Peyer's patch (tissue), 4 donors: ENCODE results near the gene LMO7. TPM values are rescaled to one million over a fixed set of nuclear protein-coding genes. Genes with fewer than 3 reads are reported as not detected.

Experiments
- DNase-seq, 3 donors: peaks; one replicate each; pipeline ENCODE4 v3.0.0-alpha.2; 2017 to 2019
- H3K27ac ChIP-seq, 4 donors: fragments of 200-600 bp; sonication (generic); one replicate each; pipeline ENCODE4 v1.5.1; 2016 to 2019
- H3K27me3 ChIP-seq, 2 donors: fragments of 200-600 bp; sonication (generic); one replicate each; pipeline ENCODE4 v1.5.1; 2019
- H3K36me3 ChIP-seq, 3 donors: fragments of 200-600 bp; sonication (generic); one replicate each; pipeline ENCODE4 v1.5.1; 2016 to 2019
- H3K4me1 ChIP-seq, 4 donors: fragments of 200-600 bp; sonication (generic); one replicate each; pipeline ENCODE4 v1.5.1; 2016 to 2019
- H3K4me3 ChIP-seq, 4 donors: fragments of 200-600 bp; sonication (generic); 1 replicate in 3 of 4; 2 replicates in 1 of 4; pipeline ENCODE4 v1.5.1; 2016 to 2019; ENCODE audit warnings: mild to moderate bottlenecking in 1 of 4
- H3K9me3 ChIP-seq, 4 donors: fragments of 200-600 bp; sonication (generic); one replicate each; pipeline ENCODE4 v1.5.1; 2016 to 2019; ENCODE audit warnings: mild to moderate bottlenecking in 1 of 4
- POLR2A ChIP-seq, 2 donors: fragments of 450-650 bp; IDR thresholded peaks; one replicate each; pipeline ENCODE4 v1.5.1; 2017; ENCODE audit warnings: antibody characterized with exemption in 2 of 2, mild to moderate bottlenecking in 2 of 2, moderate library complexity in 2 of 2
- total RNA-seq, 4 donors: library from RNA; depleted of rRNA; stranded (reverse); fragments of >200 nt; gene quantifications; one replicate each; pipeline ENCODE4 v1.1.0, GENCODE V29; 2016
- TF ChIP-seq, protein P1 (sequence below), 6 experiments: fragments of 450-650 bp in 4 of 6; fragments of 200-600 bp in 2 of 6; sonication (generic) in 1 of 6; IDR thresholded peaks; one replicate each; pipeline ENCODE4 v1.5.1; 2017 to 2019; ENCODE audit warnings: antibody characterized with exemption in 6 of 6, mild to moderate bottlenecking in 3 of 6, moderate library complexity in 1 of 6

Gene LMO7
- total RNA-seq, 4 donors from 2014 or later: 74.3 to 365 (median 327) TPM

DNA sequence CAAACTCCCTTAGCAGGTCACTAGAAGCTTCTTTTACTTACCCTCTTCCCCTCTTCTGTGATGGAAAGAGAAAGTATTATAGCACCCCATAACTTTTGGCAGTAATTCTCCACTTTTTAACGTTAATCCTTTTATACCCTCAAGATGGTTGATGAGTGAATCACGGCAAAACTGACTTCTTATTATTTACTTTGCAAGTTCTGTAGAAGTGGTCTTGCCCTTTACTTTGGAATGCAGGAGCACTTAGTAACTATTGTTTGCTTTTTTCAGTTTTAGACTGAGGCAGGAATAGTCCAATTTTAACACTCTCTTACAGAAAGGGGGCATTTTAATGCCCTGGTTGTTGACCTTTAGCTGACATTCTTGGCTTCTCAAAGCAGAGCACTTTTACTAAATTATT lies 260.1 kb downstream of the LMO7 start:
- Histone ChIP-seq H3K27me3 (no peaks in the 10 kb centered on the region), H3K36me3 (no peaks in the 10 kb centered on the region), H3K4me3 (no peak overlapping the region), H3K9me3 (no peaks in the 10 kb centered on the region), H3K4me1 (no peaks in the 10 kb centered on the region), H3K27ac (no peak overlapping the region)
- TF ChIP-seq POLR2A (IDR thresholded peaks at IDR 0.05): no peak
- TF ChIP-seq, protein P1, sequence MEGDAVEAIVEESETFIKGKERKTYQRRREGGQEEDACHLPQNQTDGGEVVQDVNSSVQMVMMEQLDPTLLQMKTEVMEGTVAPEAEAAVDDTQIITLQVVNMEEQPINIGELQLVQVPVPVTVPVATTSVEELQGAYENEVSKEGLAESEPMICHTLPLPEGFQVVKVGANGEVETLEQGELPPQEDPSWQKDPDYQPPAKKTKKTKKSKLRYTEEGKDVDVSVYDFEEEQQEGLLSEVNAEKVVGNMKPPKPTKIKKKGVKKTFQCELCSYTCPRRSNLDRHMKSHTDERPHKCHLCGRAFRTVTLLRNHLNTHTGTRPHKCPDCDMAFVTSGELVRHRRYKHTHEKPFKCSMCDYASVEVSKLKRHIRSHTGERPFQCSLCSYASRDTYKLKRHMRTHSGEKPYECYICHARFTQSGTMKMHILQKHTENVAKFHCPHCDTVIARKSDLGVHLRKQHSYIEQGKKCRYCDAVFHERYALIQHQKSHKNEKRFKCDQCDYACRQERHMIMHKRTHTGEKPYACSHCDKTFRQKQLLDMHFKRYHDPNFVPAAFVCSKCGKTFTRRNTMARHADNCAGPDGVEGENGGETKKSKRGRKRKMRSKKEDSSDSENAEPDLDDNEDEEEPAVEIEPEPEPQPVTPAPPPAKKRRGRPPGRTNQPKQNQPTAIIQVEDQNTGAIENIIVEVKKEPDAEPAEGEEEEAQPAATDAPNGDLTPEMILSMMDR (IDR thresholded peaks at IDR 0.05): no peak
- DNase-seq: no peak

DNA sequence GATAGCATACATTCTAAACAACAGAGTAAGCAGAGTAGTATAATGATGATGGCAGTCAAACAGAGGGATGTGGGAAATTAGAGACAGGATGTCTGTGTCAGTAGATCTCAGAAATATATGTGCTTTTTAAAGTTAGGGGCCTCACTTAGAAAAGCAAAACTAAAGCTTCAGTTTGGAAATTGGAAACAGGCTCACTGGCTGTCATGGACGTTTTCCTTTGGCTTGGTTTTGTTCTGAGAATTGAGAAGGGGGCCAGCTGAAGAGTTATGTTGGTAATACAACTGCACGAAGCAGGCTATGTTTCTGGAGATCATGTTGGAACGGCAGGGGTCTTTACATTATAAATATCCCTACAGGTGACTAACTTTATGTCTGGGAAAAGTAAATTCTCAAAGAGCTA lies 261.3 kb downstream of the LMO7 start:
- no peaks in the 10 kb centered on the region for H3K27me3 ChIP-seq
- H3K9me3 ChIP-seq: no peaks in the 10 kb centered on the region
- DNase-seq: no peak
- H3K27ac ChIP-seq: no peak overlapping the region
- H3K4me3 ChIP-seq: no peak overlapping the region
- TF ChIP-seq, protein P1 (IDR thresholded peaks at IDR 0.05): no peak
- TF ChIP-seq POLR2A (IDR thresholded peaks at IDR 0.05): no peak
- H3K4me1 ChIP-seq: no peaks in the 10 kb centered on the region
- H3K36me3 ChIP-seq: no peaks in the 10 kb centered on the region

DNA sequence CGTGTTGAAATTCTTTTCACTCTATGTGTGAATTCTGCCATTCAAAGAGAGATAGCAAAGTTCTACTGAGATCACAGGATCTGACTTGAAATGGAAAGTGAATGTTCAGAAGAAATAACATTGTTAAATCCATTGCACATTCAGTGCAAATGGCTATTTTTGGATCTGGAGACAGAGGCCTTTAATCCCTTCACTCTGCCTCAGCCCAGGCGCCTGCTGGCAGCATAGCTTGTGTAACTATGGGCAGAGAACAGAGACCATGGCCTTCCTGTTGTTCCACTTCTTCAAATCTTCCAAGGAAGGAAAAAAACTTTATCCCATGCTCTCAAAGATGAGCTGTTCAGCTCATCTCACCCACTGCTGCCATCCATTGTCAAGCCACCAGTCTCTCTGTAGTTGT lies 265.4 kb downstream of the LMO7 start:
- H3K27ac ChIP-seq: no peak overlapping the region
- no peaks in the 10 kb centered on the region for H3K9me3 ChIP-seq
- H3K36me3 ChIP-seq: no peaks in the 10 kb centered on the region
- H3K4me1 ChIP-seq: no peaks in the 10 kb centered on the region
- TF ChIP-seq POLR2A (IDR thresholded peaks at IDR 0.05): no peak
- TF ChIP-seq, protein P1 (IDR thresholded peaks at IDR 0.05): no peak
- no peak overlapping the region for H3K4me3 ChIP-seq
- DNase-seq: no peak
- H3K27me3 ChIP-seq: no peaks in the 10 kb centered on the region

DNA sequence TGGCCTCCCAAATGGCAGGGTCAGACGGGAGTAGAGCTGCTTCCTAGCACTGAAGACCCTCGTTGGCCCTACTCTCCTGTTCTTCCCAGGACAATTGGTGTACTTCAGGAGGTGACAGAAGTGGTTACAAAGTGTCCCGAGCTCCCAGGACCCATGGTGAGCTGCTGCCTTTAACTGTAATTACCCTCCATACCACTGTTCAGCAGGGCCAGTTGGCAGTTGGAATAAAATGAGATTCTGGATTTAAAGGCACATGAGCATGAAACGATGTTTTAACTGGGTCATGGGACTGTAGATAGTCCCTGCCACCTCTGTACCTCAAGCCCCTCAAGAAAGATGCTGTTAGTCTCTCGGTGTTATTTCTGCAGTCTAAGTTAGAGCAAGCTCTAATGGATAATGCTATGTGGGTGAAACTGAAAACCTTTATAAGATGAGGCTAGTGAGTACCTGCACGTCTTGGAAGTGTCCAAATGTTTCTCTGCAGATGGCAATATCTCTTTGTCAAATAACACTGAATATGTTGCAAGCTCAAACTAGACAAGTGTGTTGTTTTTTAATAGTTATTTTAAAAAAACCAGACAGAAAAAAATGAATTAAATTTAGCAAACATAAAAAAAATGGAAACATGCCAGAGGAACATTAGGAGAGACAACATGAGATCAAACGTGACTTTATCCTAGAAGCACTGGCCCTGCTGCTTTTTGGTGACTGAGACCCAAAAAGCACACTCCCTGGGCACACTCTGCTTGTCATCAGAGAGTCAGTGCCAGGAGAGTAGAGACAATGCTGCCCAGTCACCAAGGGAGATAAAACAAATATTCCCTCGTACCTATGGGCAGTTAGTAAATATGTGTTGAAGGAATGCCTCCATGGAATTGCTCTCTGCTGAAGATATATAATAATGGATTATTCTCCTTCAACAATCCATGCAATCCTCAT lies 266.3 kb downstream of the LMO7 start:
- Histone ChIP-seq H3K4me3 (no peak overlapping the region), H3K27me3 (no peaks in the 10 kb centered on the region), H3K27ac (no peak overlapping the region)

DNA sequence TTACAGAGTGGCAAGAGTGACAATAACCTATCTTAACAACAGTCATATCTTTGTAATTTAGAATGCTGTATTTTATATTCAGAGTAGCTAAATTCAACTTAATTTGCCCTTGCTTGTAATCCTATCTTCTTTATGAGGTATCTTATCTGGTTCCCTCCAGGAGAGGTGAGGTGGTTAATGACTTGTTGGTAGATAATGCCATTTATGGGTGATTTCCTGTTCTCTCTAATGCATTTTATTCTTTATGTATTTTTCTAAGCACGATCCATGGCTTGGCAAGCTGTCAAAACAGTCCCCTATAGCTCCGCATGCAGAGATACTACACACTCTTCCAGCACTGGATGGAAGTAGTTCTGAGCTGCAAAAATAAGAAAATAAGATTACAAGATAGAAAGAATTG lies 267.9 kb downstream of the LMO7 start:
- Histone ChIP-seq H3K27me3 (no peaks in the 10 kb centered on the region), H3K4me1 (no peaks in the 10 kb centered on the region), H3K36me3 (no peaks in the 10 kb centered on the region), H3K4me3 (no peak overlapping the region), H3K9me3 (no peaks in the 10 kb centered on the region), H3K27ac (no peak overlapping the region)
- DNase-seq: no peak
- TF ChIP-seq, protein P1 (IDR thresholded peaks at IDR 0.05): no peak
- no peak for TF ChIP-seq POLR2A (IDR thresholded peaks at IDR 0.05)

More for the DNA sequence above, 266.3 kb downstream of the LMO7 start:
- no peak for DNase-seq
- H3K36me3 ChIP-seq: no peaks in the 10 kb centered on the region
- TF ChIP-seq, protein P1 (IDR thresholded peaks at IDR 0.05): no peak
- no peak for TF ChIP-seq POLR2A (IDR thresholded peaks at IDR 0.05)
- H3K4me1 ChIP-seq: no peaks in the 10 kb centered on the region
- H3K9me3 ChIP-seq: no peaks in the 10 kb centered on the region
